ENCODE data around the gene ZIK1. TPM values are rescaled to one million over a fixed set of nuclear protein-coding genes. Genes with fewer than 3 reads are reported as not detected.

ZIK1 gene
- total and polyA plus RNA-seq, 2 of the 8 experiments (the other 6 are each of a cell fraction or from before 2014, with no cell fraction given) = 19.4 to 36.5 TPM

- no peak within 1 kb of the TSS for H3K23ac ChIP-seq (ENCODE audit: insufficient read length)
- H3K4me1 ChIP-seq (replicated peaks in 1 of 4; ENCODE audit: control insufficient read depth in 3 of 4, insufficient read depth in 4 of 4, low read length in 3 of 4) = peaks cover 0 to 6% (median 3%) of the 10 kb centered on the region in 4 experiments; a peak in 5 of 7 replicates
- no peak within 1 kb of the TSS for H2BK120ac ChIP-seq (replicated peaks; ENCODE audit: low read depth, low read length)
- ChIA-PET CTCF (ENCODE audit: partially characterized antibody) (no interaction called here), POLR2A (ENCODE audit: partially characterized antibody) (interaction anchor here (0.6 to 2.5 kb wide), 8 partner anchors 22 to 565 kb away, joined by 3 to 7 read pairs (median 5); partner anchors contain the start of genes ZNF134, ZNF154 and ZNF211)
- no peak within 1 kb of the TSS for H2BK20ac ChIP-seq (ENCODE audit: low read length)
- H4K91ac ChIP-seq (replicated peaks; ENCODE audit: insufficient read length, low read length) = peak within 1 kb of the TSS; percentile 59
- peak within 1 kb of the TSS; percentile 55; the same call in 1 of the 2 replicates for H3K18ac ChIP-seq (ENCODE audit: extremely low read depth, low read length)
- H4K5ac ChIP-seq (ENCODE audit: insufficient read length, low read depth, low read length) = no peak within 1 kb of the TSS
- H3K4me3 ChIP-seq (ENCODE audit: extremely low read depth in 1 of 4, insufficient read depth in 2 of 4, low read depth in 3 of 4, low read length in 4 of 4) = peak within 1 kb of the TSS; percentile 69 to 86 (median 78)
- peaks cover 12% of the 10 kb centered on the region for H3K79me1 ChIP-seq (ENCODE audit: low read depth, low read length)
- peak within 1 kb of the TSS; percentile 51 to 71 (median 67) for H3K9ac ChIP-seq (replicated peaks in 1 of 4; ENCODE audit: extremely low read depth in 1 of 4, low read depth in 3 of 4, low read length in 3 of 4)
- peak within 1 kb of the TSS; percentile 74 for H4K8ac ChIP-seq (ENCODE audit: extremely low read depth, insufficient read depth, low read length)
- H4K20me1 ChIP-seq (replicated peaks in 1 of 2; ENCODE audit: control insufficient read depth in 1 of 2, insufficient read depth in 2 of 2, low read length in 2 of 2) = no peaks in the 10 kb centered on the region
- H3K14ac ChIP-seq (ENCODE audit: insufficient read length) = no peak within 1 kb of the TSS
- FAIRE-seq (peak; percentile 97), DNase-seq (ENCODE audit: low read depth in 1 of 2, low spot score in 2 of 2) (peak; percentile 90 to 99)
- no peak within 1 kb of the TSS for H2BK15ac ChIP-seq (ENCODE audit: low read length)
- H3K4ac ChIP-seq (replicated peaks; ENCODE audit: insufficient read length, low read depth, low read length) = no peak within 1 kb of the TSS
- no peak within 1 kb of the TSS for H3K56ac ChIP-seq (replicated peaks; ENCODE audit: insufficient read length, low read depth, low read length)
- peaks cover 0 to 5% (median 2%) of the 10 kb centered on the region in 4 experiments; a peak in 2 of 7 replicates for H3K27me3 ChIP-seq (replicated peaks in 1 of 4; ENCODE audit: control insufficient read depth in 3 of 4, extremely low read depth in 1 of 4, insufficient read depth in 3 of 4, low read length in 3 of 4)
- peaks cover 0 to 17% of the 10 kb centered on the region in 2 experiments; a peak in 3 of 4 replicates for H3K79me2 ChIP-seq (ENCODE audit: control insufficient read depth in 1 of 2, insufficient read depth in 2 of 2, low read length in 2 of 2)
- peaks cover 7% of the 10 kb centered on the region; the same call in 1 of the 2 replicates for H3K23me2 ChIP-seq (ENCODE audit: low read depth, low read length)
- H2AFZ ChIP-seq (ENCODE audit: low read length) = peak within 1 kb of the TSS; percentile 20
- WGBS, 2 experiments (ENCODE audit: extremely low coverage in 1 of 2, insufficient coverage in 1 of 2, insufficient read length in 1 of 2, insufficient replicate concordance in 2 of 2, low coverage in 1 of 2, low lambda C conversion rate in 2 of 2, missing lambda C conversion rate in 1 of 2) = 3% methylated on average over 62 of the region's 62 CpGs; no CpG with 5 or more reads in 1 of the 2 experiments
- peak within 1 kb of the TSS; percentile 56; the same call in 1 of the 2 replicates for H3K27ac ChIP-seq (ENCODE audit: low read depth, low read length)
- no peak within 1 kb of the TSS for H2BK12ac ChIP-seq (ENCODE audit: low read depth, low read length)
- H2BK5ac ChIP-seq (ENCODE audit: low read depth, low read length) = no peak within 1 kb of the TSS; the same call in 1 of the 2 replicates
- peak within 1 kb of the TSS; percentile 66 to 83 for H3K4me2 ChIP-seq (ENCODE audit: insufficient read depth in 1 of 2, low read depth in 2 of 2, low read length in 2 of 2)
- H3K9me3 ChIP-seq (ENCODE audit: insufficient read depth in 2 of 2, low read depth in 1 of 2, low read length in 1 of 2) = peaks cover 45 to 47% of the 10 kb centered on the region in 2 experiments
- H2AK5ac ChIP-seq (ENCODE audit: low read depth, low read length) = no peak within 1 kb of the TSS
- H3K36me3 ChIP-seq (ENCODE audit: control insufficient read depth in 2 of 4, insufficient read depth in 4 of 4, low read length in 3 of 4) = peaks cover 12 to 38% (median 33%) of the 10 kb centered on the region in 4 experiments; a peak in 7 of 8 replicates
- TF ChIP-seq RFX5 (IDR thresholded peaks at IDR 0.05; ENCODE audit: borderline replicate concordance, low read depth, low read length) (no peak), MAX (IDR thresholded peaks at IDR 0.05) (peak; percentile 57), SIN3A (conservative IDR thresholded peaks at IDR 0.05 in 1 of 2, IDR thresholded peaks at IDR 0.05 in 1 of 2; ENCODE audit: low read depth in 1 of 2, low read length in 2 of 2) (peak in 1 of 2 experiments; percentile 17; a peak in 1 of 4 replicates), TAF7 (optimal IDR thresholded peaks at IDR 0.05; ENCODE audit: borderline replicate concordance, low read depth, low read length) (no peak), JUN (IDR thresholded peaks at IDR 0.05; ENCODE audit: low read depth, low read length) (no peak), KDM1A (IDR thresholded peaks at IDR 0.05; ENCODE audit: borderline replicate concordance, low read length) (no peak), GABPA (IDR thresholded peaks at IDR 0.05; ENCODE audit: borderline replicate concordance, insufficient read depth, low read length) (peak; percentile 86; the same call in 1 of the 2 replicates), HDAC6 (IDR thresholded peaks at IDR 0.05; ENCODE audit: low read depth, low read length) (no peak), KDM5A (IDR thresholded peaks at IDR 0.05; ENCODE audit: low read length) (no peak), SUZ12 (IDR thresholded peaks at IDR 0.05; ENCODE audit: low read length) (no peak), PHF8 (conservative IDR thresholded peaks at IDR 0.05; ENCODE audit: low read depth, low read length) (peak; percentile 87)
These were observed 5.3 kb upstream of the ZIK1 start, which contains the start of gene ZNF416 for GRCh38 chr19:57578487-57579205. Gene ZNF416 (minus strand): TSS chr19:57578911. CDS start chr19:57578704, 207 bp downstream.

Data from H1 (cell line).